ENCODE results near the gene PTPRG.
A peak's percentile ranks its signal among the peaks of the same experiment; 100 is the strongest.

PTPRG gene

DNA sequence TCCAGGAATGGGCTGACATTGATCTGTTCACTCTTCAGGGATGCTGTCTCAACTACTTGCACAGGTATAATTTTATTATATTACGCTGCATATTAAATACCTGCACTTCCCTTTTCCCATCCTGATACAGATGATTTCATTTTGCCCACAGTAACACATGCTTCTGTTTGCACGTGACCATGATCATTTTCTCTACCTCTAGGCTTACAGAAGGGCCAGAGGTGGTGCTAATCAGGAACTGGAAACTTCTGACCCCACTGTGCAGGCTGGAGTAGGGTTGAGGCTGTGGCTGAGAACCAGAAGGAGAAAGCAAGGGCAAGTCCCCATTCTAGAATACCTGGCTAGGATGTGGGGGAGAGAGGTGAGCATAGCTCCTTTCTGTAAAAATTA, 304.8 kb downstream of the PTPRG start:
- DNase-seq (ENCODE audit: low read depth): no peak

DNA sequence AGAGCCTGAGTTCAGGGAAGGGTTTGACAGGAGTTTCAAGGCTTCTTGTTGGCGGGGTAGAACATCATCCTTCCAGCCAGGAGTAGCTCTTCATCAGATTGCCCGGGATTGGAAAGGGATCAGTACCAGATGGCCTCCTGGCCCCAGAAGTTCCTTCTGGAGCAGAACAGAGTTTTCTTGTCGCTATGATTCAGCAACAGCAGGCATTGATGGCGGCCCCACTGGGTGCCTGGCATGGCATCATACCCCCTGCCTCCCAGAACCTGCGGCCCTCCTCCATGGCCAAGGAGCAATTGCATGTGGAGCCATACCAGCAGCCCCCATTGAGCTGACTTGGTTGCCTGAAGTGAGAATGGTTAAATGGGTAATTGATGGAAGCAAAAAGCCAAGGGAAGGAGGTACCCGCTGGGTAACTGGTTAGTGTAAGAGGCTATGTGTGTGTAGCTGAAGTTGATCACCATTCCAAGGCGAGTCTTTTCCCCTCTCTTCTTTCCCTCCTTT, 305.6 kb downstream of the PTPRG start:
- DNase-seq (ENCODE audit: low read depth): no peak

DNA sequence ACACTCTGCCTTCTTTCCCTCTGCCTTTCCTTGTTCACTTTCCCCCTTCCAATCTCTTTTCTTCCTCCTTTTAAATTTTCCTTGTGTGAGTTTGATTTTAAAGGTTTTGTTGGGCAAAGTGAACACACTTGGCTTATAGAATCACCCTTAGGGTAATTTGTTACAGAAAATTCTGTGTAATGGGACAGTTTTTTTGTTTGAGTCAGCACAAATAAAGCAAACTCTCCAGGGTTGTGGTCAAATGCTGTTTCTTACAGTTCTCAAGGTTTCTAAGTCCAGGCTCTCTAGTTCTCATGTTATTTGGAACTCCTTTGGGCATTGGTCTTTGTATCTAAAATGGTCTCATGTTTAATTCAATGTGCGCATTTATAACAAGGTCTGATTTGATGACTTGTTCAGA, 307.1 kb downstream of the PTPRG start:
- DNase-seq (ENCODE audit: low read depth): no peak

DNA sequence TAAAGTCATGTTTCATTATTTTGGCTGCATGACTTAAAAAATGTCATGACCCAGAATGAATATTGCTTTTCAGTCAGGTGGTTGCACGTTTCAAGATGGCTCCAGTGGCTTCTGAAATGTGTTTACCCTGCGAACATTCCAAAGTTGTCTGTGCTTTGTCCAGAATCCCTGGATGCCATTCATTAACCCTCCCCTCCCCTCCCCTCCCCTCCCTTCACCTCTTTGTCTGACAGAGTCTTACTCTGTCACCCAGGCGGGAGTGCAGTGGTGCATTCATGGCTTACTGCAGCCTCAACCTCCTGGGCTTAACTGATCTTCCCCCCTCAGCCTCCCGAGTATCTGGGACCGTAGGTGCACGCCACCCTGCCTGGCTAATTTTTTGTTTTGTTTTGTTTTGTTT, 308.0 kb downstream of the PTPRG start:
- DNase-seq (ENCODE audit: low read depth): no peak

DNA sequence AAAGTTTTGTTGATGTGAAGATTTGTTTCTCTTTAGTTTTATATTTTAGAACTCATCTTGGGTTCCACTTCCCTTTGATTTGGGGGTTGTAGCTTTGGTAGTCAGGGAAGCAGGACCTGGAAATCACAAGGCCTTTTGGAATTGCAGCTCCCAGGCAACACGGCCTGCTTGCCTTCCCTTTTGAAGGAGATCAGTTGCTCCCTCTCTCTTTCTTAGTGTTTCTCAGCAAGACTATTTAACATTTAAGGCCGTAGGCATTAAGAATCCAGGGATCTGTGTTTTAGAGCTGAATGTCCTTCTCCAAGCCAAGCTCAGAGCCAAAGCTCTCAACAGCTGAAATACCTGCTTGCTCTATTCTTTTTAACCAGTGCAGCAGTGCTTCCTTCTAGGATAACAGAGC, 310.3 kb downstream of the PTPRG start:
- DNase-seq (ENCODE audit: low read depth): no peak

DNA sequence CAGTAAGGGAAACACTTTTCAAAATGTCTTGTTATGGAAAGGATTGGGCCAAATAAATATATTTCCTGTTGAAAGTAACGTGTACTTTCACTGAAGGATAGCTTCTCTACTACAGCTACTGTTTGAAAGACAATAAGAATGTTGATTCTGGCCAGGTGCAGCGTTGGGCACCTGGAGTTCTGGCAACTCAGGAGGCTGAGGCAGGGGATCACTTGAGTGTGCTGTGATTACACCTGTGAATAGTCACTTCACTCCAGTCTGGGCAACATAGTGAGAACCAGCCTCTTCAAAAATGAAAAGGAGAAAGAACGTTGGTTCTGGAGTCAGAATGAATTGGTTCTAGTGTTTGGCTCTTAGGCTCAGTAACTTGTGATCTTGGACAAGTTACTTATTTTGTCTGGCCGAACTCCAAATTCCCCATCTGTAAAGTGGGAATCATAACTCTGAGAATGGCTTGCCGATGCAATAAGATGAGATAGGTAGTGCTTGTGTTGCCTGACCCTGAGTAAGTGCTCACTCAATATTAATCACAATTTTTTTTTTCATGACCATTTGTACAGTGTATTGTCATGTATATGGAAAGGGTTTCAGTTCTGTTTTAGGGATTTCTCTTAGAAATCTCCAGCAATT, 310.8 kb downstream of the PTPRG start:
- DNase-seq (ENCODE audit: low read depth): no peak

DNA sequence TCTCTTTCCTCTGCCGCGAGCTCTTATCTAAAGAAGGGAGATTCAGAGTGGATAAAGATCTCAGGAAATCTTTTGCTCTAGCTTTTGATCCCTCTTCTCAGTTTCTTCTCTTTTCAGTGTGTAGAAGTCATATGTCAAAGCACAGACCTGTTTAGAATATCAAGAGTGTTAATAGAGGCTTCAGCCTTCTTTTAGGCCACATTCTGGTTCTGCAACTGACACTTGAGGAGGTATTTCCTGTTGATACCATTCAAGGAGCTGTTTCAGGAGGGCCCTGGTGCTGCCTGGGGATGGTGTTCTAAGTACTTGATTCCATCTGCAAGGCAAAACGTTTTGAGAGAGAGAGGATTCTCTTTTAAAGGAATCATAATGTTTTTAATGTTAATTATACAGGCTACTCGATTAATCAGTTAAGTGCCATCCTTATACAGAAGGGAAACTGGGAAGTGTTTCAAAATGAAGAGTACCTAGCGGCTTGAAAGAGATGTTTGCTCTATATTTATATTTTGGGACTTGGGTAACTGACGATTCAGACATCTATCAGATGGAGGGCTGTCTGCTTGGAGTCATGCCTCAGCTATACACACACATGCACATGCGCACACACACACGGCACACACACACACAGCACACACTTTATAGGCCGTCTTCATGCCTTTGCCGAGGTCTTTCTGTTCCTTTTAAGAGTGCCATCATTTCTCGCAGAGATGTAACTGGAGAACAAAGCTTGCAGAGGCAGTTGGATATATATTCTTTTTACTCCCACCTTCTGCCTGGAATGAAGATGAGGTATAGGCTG, 313.9 kb downstream of the PTPRG start:
- no peak for DNase-seq (ENCODE audit: low read depth)

DNA sequence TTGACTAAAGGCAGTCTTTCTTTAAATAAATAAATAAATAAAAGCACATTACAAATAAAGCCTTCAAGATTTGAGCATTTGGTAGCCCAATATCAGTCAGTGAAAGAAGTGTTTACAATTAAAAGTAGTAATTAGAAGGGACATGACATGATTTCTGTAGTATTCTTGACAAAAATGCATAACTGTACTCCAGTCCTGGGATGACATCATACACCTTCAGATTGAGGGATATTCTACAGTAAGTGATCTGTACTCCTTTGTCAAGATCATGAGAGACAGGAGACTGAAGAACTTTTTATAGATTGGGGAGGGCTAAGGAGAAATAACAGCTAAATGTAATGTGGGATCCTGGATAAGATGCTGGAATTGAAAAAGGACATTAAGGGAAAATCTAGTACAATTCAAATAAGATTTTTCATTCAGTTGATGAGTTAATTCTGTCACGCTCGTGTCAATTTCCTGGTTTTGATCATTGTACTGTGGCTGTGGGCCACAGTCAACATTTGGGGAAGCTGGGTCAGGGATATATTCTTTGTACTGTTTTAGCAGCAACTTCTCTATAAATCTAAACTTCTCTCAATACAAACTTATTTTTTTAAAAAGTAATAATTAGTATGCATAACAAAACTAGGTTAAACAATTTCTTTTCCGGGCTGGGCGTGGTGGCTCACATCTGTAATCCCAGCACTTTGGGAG, 314.8 kb downstream of the PTPRG start:
- DNase-seq (ENCODE audit: low read depth): no peak

DNA sequence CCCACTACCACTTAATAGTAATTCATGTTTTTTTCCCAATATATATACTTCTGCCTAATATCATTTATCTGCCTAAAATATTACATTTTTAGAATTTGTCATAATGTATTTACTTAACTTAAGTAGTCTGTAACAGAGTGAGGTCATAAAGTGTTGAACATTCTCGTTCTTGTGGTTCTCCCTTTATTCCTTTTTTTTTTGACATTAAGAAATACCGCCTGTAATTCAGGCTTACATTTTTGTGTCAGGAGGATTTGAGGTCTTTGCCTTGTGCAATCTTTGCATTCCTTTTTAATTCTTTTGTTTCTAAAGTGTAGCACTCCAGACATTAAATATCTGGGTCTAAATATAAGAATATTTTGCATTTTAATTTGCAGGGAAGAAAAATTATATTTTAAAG, 315.4 kb downstream of the PTPRG start:
- DNase-seq (ENCODE audit: low read depth): peak; percentile 41

DNA sequence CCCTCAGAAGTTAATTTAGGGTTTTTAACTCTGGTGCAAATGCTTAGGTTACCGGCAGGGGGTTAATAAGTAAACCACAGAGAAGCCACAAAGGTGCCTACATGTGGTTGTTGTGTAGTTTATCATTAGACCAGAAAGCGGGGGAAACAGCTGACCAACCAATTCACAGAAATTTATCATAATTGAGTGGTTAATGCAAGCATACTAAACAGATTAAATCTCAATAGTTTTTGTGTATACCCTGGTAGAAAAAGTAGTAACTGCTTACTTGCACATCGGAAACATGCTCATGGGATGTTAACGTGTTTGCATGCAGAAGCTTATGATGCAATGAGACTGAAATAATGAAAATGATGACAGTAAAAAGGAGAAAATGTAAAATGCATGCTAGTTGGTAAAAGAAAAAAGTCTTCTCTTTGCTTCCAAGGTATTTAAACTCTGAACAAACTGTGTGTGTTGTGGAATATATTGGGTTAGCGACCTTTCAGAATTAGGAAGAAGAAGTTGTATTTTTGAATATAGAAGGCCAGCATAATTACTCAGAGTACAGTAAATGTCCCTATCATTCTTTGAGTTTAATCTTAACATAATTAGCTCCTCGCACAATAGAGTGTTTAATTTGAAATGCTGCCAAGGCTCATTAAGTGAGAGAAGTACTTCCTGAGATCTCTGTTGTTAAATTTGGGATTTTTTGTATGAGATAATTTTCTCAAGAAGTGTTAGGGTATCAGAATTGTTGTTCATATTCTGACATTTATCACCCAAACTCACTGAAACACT, 316.2 kb downstream of the PTPRG start:
- DNase-seq (ENCODE audit: low read depth): no peak

DNA sequence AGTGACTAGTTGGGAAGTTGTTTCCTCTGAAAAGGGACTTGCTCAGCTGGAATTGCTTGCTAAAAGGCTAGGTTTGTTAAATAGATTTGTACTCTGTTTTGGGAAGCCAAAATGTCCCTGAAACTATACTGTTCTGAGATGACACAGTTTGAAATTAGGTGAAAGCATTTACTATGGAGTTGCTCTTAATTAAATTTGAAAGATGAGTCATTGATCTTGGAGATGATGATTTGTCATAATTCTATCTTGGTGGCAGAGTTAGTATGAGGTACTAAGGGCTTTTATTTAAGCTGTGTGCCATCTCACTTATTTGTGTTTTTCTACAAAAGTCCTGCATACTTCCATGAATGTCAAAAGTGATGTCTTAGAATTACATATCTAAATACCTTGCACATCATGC, 320.9 kb downstream of the PTPRG start:
- no peak for DNase-seq (ENCODE audit: low read depth)

DNA sequence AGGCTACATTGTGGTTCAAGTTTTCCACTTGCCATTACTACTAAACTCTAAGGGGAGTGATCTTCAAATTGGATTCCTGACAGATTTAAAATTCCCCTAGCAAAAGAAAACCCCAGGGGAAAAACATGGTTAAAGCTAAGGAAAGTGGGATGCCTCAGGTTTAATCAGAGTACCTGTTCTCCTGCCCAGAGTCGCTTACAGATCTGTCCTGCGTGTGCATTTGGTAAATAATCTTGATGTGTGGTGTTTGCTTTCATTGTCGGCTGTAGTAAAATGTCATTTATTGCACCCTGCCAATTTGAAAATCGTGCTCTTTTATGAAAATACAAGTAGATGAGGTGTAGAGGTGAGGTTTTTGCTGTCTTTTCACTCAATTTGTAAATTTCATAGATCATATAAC, 323.4 kb downstream of the PTPRG start:
- DNase-seq (ENCODE audit: low read depth): no peak

DNA sequence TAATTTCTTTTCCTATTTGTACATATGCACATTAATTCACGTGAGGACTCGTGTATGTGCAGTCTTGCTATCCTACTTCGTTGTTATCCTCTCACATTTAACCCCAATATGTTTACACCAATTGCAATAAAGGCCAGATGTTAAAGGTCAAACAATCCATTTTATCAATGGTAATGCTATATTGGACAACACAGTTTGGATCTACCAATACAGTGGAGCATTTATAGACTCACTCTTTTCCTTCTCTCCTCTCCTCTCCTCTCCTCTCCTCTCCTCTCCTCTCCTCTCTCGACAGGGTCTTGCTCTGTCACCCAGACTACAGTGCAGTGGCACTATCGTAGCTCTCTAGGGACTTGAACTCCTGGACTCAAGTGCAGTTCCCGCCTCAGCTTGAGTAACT, 324.0 kb downstream of the PTPRG start:
- no peak for DNase-seq (ENCODE audit: low read depth)

DNA sequence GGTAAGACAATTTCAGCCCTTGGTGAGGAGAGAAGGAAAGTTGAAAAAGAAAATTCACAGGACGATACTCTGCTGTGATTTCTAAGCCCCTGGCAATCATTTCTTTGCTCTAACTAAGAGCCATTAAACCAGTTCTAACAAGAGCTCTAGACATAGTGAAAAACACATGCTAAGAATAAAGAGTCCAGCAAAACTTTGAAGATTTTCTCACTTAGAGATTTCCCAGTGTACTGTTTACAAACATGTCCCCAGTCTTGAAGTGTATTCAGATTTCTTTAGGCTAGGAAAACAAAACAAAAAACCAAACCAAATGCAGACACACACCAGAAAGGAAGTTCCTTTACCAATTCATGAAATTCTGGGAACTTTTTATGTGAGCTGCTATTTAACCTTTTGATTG, 325.8 kb downstream of the PTPRG start:
- no peak for DNase-seq (ENCODE audit: low read depth)

DNA sequence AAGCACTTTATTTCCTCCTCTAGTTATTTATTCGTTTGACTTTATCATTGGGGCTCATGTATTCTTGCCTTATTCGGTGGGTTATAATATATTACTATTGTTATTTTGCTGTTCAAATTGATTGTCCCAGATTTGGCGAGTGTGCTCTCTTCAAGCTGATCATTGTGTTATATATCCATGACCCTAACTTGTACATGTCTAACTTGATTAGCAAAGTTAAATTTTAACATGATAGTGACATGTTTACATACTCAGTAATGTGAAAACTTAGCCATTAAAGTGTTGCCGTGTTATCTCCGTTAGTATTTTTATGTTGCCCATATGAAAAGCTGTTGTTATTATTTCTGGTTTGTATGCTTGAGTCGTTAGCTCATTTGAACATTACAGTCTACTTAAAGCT, 327.9 kb downstream of the PTPRG start:
- DNase-seq (ENCODE audit: low read depth): no peak

DNA sequence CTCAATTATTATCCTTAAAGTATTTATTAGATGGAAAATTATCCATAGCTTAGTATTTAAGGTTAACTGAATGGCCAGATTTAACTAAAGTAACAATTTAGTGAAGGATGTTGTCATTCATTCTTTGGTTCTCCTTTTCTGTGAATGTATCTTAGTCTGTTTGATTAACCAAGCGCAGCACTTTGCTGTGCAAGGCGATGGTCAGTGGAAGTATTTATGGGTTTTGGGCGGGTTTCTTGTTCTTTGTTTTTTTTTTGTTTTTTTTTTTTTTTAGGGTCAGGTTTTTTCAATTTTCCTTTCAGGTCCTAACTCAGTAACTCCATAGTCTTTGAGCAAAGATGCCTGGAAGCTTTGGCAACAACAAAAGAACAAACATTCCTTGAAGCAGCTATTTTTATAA, 328.8 kb downstream of the PTPRG start:
- DNase-seq (ENCODE audit: low read depth): no peak

DNA sequence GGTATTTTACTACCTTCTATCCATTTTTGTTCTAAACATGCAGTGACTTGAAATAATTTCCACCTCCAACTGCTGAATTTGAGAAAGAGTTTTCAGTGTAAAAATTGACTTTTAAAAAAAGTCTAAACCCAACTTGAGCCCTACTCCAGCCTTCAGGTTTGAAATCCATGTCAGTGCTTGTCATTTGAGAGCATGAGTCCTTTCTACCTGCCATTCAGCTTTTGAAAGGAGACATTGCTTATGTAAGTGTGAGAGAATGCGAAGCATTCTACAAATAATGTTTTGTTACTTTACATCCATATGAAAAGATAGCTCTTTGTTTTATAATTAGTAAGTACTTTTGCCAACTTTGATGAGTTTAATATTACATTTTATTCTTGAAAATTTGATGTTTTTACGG, 329.2 kb downstream of the PTPRG start:
- DNase-seq (ENCODE audit: low read depth): no peak

DNA sequence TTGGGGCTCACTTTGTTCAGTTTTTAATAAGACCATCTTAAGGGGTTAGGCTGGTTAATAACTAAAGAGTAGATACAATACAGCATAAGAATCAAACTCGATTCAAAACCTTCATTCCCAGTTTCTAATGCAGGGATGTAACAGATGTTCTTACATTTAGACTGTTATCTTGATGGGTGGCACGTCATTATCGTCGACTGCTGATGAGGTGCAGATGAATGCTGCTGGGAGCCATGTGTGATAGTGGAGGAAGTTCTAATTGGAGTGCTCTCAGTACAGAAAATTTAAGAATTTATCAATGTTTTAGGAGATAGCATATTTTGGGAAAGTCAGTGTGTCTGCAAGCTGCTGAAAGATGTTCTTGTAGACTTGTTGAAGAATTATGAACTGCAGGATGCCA, 331.5 kb downstream of the PTPRG start:
- DNase-seq (ENCODE audit: low read depth): no peak

DNA sequence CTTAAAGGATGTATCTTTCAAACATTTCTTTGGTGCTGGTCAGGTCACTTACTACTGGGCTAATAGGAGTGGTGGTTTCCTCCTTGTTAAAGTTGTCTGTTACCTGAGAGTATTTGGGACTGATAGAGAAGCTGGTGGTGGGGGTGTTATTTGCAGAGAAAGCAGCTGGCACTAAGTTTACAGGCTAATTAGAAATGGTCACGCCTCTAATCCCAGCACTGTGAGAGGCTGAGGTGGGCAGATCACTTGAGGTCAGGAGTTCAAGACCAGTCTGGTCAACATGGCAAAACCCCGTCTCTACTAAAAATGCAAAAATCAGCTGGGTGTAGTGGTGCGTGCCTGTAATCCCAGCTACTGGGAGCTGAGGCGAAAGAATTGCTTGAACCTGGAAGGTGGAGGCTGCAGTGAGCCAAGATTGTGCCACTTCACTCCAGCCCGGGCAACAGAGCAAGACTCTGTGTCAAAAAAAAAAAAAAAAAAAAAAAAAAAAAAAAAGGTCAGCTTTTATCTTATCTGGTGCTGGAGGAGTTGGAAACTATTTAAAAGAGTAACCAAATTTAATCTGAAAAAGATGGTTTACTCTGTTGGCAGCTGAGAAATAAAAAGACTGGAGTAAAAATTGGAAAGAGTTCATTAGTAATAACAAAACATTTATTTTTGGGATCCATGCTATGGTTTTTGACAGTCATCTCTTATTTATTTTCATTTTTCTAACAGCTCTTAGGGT, 332.6 kb downstream of the PTPRG start:
- no peak for DNase-seq (ENCODE audit: low read depth)

DNA sequence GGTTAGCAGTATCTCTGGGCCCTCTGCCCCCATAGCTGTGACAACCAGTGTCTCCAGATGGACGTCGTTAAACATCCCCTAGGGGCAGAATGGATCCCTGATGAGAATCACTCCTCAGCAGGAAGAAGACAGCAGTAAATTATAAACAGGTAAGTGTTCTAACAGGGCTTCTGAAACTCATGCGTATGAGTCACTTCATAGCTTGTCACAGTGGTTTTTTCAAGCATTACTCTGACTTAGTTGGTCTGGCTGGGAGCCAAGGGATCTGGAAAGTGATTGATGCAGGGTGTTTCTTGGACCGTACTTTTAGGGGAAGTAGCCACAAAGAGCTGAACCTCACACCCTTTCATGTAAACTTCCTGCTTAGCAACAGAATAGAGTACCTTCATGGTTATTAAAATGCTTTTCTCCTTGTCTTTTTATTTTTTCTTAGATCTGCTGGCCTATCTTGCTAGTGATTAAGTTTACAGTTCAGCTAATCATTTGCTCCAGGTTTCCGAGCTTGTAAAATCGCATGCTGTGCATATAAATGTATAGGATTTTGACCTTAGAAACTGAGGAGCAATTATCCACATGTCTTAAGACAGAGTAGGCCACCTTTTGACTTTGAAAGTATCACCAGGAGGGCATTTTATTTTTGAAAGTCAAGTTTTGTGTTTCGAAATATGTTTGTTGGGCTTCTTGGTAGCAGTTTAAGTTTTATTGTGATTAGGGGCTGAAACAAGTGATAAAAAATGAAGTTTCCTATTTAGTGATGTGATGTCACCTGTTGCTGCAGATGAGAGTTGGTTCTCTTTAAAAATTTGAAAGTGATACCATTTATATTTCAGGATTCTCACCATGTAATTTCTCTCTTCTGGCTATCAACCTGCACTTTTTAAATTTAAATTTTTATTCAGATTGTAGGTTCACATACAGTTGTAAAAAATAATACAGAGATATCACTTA, 333.9 kb downstream of the PTPRG start:
- DNase-seq (ENCODE audit: low read depth): peak; percentile 82

DNA sequence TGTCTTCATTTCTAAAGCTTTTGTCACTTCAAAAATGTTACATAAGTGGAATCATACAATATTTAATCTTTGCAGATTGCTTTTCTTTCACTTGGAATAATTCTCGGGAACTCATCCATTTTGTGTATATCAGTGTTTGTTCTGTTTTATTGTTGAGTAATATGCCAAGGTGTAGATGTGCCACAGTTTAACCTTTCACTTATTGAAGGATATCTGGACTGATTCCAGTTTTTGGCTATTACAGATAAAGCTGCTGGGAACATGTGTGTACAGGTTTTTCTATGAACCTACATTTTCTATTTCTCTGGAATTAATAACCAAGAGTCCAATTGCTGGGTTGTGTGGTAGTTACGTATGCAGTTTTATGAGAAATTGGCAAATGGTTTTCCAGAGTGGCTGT, 334.9 kb downstream of the PTPRG start:
- no peak for DNase-seq (ENCODE audit: low read depth)
